GM12878 (cell line): ENCODE data around the gene RALBP1. TPM values are rescaled to one million over a fixed set of nuclear protein-coding genes. Genes with fewer than 3 reads are reported as not detected.

Source experiments
- ATAC-seq: fragments of 200-7000 bp; cut with Tn5 transposase; 3 replicates; pipeline ENCODE4 v1.9.1; 2020; ENCODE audit warnings: mild to moderate bottlenecking, moderate library complexity
- BruUV-seq: library from RNA; stranded (reverse); fragments of 400-500 nt; replicated peaks from 2 replicates; lab custom pipeline; 2021; lab: Mats Ljungman, UMichigan
- CTCF ChIA-PET: fragments of 300-600 bp; sonication (Branson Sonifier 250); formaldehyde crosslinking; extraction: SDS; loops from one replicate; lab custom pipeline; 2021; ENCODE audit warnings: inconsistent platforms; lab: Yijun Ruan, JAX
- POLR2A ChIA-PET: fragments of 350-600 bp; formaldehyde crosslinking; extraction: SDS; loops from one replicate; lab custom pipeline; 2021; ENCODE audit warnings: inconsistent platforms; lab: Charles Lee
- RAD21 ChIA-PET: fragments of 300-600 bp; sonication (Branson Sonifier 250); formaldehyde crosslinking; loops from one replicate; lab custom pipeline; 2023; ENCODE audit warnings: antibody characterized with exemption; ENCODE audit not compliant: unreplicated experiment; lab: Charles Lee
- SMC1A ChIA-PET: fragments of 300-600 bp; sonication (Branson Sonifier 250); formaldehyde crosslinking; loops from one replicate; lab custom pipeline; 2023; ENCODE audit not compliant: unreplicated experiment, uncharacterized antibody; lab: Charles Lee
- DNase-seq: peaks from one replicate; pipeline ENCODE4 v3.0.0-alpha.2; 2011; ENCODE audit warnings: low read depth, low spot score
- FAIRE-seq: peaks from 3 replicates; lab custom pipeline; 2011; peaks lifted over from hg19 to GRCh38; lab: Jason Lieb, UNC
- H2AFZ ChIP-seq: 2 replicates; pipeline ENCODE4 v1.6.0; 2011; ENCODE audit warnings: low read depth, low read length, control low read depth; ENCODE audit not compliant: control insufficient read depth
- H3K27ac ChIP-seq: 2 replicates; pipeline ENCODE4 v1.5.1; 2011; ENCODE audit warnings: control low read depth; ENCODE audit not compliant: control insufficient read depth, insufficient read depth
- H3K27me3 ChIP-seq, 2 experiments: replicated peaks in 1 of 2; 2 replicates each; pipeline versions ENCODE4 v1.6.0 to v1.6.1; 2011; ENCODE audit warnings: low read length in 1 of 2; ENCODE audit not compliant: control insufficient read depth in 2 of 2, insufficient read depth in 2 of 2
- H3K36me3 ChIP-seq, 2 experiments: 2 replicates each; pipeline ENCODE4 v1.5.1; 2011; ENCODE audit warnings: low read length in 1 of 2; ENCODE audit not compliant: control insufficient read depth in 2 of 2, insufficient read depth in 2 of 2
- H3K4me1 ChIP-seq: 2 replicates; pipeline ENCODE4 v1.6.1; 2011; ENCODE audit warnings: mild to moderate bottlenecking, low read length, moderate library complexity, mixed read lengths; ENCODE audit not compliant: control insufficient read depth, insufficient read depth
- H3K4me2 ChIP-seq: 2 replicates; pipeline ENCODE4 v1.6.0; 2011; ENCODE audit warnings: control low read depth; ENCODE audit not compliant: control insufficient read depth, insufficient read depth
- H3K4me3 ChIP-seq: fragments of 200-600 bp; sonication (generic); 2 replicates; pipeline ENCODE4 v1.5.1; 2016
- H3K79me2 ChIP-seq: 2 replicates; pipeline ENCODE4 v1.6.0; 2011; ENCODE audit warnings: low read length; ENCODE audit not compliant: control insufficient read depth, insufficient read depth
- H3K9ac ChIP-seq: 2 replicates; pipeline ENCODE4 v1.8.0; 2011; ENCODE audit warnings: low read length, control low read depth, mixed read lengths; ENCODE audit not compliant: control insufficient read depth, insufficient read depth
- H3K9me3 ChIP-seq: replicated peaks from 3 replicates; pipeline ENCODE4 v1.5.1; 2011; ENCODE audit warnings: mild to moderate bottlenecking, low read length; ENCODE audit not compliant: control insufficient read depth, insufficient read depth
- H4K20me1 ChIP-seq: 2 replicates; pipeline ENCODE4 v1.6.0; 2011; ENCODE audit not compliant: control insufficient read depth, insufficient read depth
- BMI1 ChIP-seq: fragments of 450-650 bp; IDR thresholded peaks from 2 replicates; pipeline ENCODE4 v1.6.1; 2016; ENCODE audit warnings: mild to moderate bottlenecking, moderate library complexity, borderline replicate concordance
- FOXK2 ChIP-seq: fragments of 450-650 bp; IDR thresholded peaks from 2 replicates; pipeline ENCODE4 v1.6.1; 2017; ENCODE audit warnings: mild to moderate bottlenecking, moderate library complexity
- POU2F2 ChIP-seq: IDR thresholded peaks from 3 replicates; pipeline ENCODE4 v1.6.1; 2011; ENCODE audit warnings: low read depth, mild to moderate bottlenecking, low read length, borderline replicate concordance
- RUNX3 ChIP-seq: IDR thresholded peaks from 2 replicates; pipeline ENCODE4 v1.6.1; 2012; ENCODE audit warnings: low read length, inconsistent platforms
- SREBF2 ChIP-seq: IDR thresholded peaks from 2 replicates; pipeline ENCODE4 v1.6.1; 2012; ENCODE audit warnings: mild to moderate bottlenecking, low read length
- ZNF622 ChIP-seq: fragments of 450-650 bp; IDR thresholded peaks from 2 replicates; pipeline ENCODE4 v1.6.1; 2017; ENCODE audit warnings: mild to moderate bottlenecking, inconsistent platforms
- ZSCAN29 ChIP-seq: fragments of 450-650 bp; IDR thresholded peaks from 2 replicates; pipeline ENCODE4 v1.6.1; 2017; ENCODE audit warnings: mild to moderate bottlenecking, moderate library complexity
- WGBS: methylation state at CpG from one replicate; pipeline ENCODE4 v1.1.6; 2016; ENCODE audit warnings: low lambda C conversion rate; ENCODE audit not compliant: insufficient replicate concordance, insufficient coverage; ENCODE audit errors: missing lambda C conversion rate; 5-methylcytosine and 5-hydroxymethylcytosine counted together
- in situ Hi-C: fragments of 300-500 bp; cut with MboI; formaldehyde crosslinking; loops from 9 replicates; pipeline ENCODE4 v1.14.3; 2018; ENCODE audit warnings: mixed read lengths
- intact Hi-C: fragments of 100-400 bp; cut with micrococcal nuclease; formaldehyde crosslinking; loops from one replicate; pipeline ENCODE4 v1.14.2; 2022; ENCODE audit not compliant: unreplicated experiment
- polyA plus RNA-seq, 11 experiments: library from polyadenylated mRNA; depleted of rRNA in 4 of 11; unstranded in 6 of 11; stranded (reverse) in 5 of 11; fragments of >200 nt; fragmentation: Nextera tagmentation in 4 of 11; fragmentation: Illumina TruSeq in 1 of 11; extraction: Ambion mirVana in 4 of 11; extraction: Trizol in 1 of 11; gene quantifications; 1 replicate in 1 of 11; 2 replicates in 10 of 11; pipeline versions ENCODE4 v1.2.1 to v1.2.3, GENCODE V29; 2011 to 2016; ENCODE audit warnings: inconsistent platforms in 2 of 11, missing spikeins in 2 of 11, low read depth in 1 of 11
- total RNA-seq, 4 experiments: library from RNA; depleted of rRNA in 3 of 4; stranded (reverse); fragments of >200 nt in 3 of 4; fragmentation: Illumina TruSeq in 1 of 4; extraction: Trizol in 1 of 4; gene quantifications; 2 replicates each; pipeline versions ENCODE4 v1.2.1 to v1.2.3, GENCODE V29; 2013 to 2021
- TF ChIP-seq, protein P1 (sequence below): fragments of 450-650 bp; IDR thresholded peaks from 2 replicates; pipeline ENCODE4 v1.6.1; 2017; ENCODE audit warnings: mild to moderate bottlenecking, moderate library complexity
- TF ChIP-seq, protein P2 (sequence below): fragments of 450-650 bp; IDR thresholded peaks from 2 replicates; pipeline ENCODE4 v1.6.1; 2016; ENCODE audit warnings: mild to moderate bottlenecking

The RALBP1 gene
- total and polyA plus RNA-seq, 10 of the 15 experiments (the other 5 are each of a cell fraction or from before 2014, with no cell fraction given), result 11.2 to 46.9 (median 41.8) TPM

DNA sequence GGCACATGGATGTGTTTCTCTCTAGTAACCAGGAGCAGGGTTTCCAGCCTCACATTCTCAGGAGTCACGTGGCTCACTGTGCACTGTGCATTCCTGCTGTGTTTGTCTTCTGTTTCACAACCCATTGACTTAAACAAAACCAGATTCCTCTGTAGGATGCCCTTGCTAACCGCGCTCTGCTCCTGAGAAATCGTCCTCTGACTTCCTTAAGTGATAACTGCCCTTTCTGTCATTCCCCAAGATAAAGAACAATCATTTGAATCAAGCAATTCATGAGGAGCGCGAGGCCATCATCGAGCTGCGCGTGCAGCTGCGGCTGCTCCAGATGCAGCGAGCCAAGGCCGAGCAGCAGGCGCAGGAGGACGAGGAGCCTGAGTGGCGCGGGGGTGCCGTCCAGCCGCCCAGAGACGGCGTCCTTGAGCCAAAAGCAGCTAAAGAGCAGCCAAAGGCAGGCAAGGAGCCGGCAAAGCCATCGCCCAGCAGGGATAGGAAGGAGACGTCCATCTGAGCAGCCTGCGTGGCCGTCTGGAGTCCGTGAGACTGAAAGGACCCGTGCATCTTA is 60.2 kb downstream of the RALBP1 start (continued):
- TF ChIP-seq POU2F2 (no peak), RUNX3 (no peak)
- TF ChIP-seq, protein P1, sequence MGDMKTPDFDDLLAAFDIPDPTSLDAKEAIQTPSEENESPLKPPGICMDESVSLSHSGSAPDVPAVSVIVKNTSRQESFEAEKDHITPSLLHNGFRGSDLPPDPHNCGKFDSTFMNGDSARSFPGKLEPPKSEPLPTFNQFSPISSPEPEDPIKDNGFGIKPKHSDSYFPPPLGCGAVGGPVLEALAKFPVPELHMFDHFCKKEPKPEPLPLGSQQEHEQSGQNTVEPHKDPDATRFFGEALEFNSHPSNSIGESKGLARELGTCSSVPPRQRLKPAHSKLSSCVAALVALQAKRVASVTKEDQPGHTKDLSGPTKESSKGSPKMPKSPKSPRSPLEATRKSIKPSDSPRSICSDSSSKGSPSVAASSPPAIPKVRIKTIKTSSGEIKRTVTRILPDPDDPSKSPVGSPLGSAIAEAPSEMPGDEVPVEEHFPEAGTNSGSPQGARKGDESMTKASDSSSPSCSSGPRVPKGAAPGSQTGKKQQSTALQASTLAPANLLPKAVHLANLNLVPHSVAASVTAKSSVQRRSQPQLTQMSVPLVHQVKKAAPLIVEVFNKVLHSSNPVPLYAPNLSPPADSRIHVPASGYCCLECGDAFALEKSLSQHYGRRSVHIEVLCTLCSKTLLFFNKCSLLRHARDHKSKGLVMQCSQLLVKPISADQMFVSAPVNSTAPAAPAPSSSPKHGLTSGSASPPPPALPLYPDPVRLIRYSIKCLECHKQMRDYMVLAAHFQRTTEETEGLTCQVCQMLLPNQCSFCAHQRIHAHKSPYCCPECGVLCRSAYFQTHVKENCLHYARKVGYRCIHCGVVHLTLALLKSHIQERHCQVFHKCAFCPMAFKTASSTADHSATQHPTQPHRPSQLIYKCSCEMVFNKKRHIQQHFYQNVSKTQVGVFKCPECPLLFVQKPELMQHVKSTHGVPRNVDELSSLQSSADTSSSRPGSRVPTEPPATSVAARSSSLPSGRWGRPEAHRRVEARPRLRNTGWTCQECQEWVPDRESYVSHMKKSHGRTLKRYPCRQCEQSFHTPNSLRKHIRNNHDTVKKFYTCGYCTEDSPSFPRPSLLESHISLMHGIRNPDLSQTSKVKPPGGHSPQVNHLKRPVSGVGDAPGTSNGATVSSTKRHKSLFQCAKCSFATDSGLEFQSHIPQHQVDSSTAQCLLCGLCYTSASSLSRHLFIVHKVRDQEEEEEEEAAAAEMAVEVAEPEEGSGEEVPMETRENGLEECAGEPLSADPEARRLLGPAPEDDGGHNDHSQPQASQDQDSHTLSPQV, result no peak
- TF ChIP-seq, all 136 proteins: peak for 0

DNA sequence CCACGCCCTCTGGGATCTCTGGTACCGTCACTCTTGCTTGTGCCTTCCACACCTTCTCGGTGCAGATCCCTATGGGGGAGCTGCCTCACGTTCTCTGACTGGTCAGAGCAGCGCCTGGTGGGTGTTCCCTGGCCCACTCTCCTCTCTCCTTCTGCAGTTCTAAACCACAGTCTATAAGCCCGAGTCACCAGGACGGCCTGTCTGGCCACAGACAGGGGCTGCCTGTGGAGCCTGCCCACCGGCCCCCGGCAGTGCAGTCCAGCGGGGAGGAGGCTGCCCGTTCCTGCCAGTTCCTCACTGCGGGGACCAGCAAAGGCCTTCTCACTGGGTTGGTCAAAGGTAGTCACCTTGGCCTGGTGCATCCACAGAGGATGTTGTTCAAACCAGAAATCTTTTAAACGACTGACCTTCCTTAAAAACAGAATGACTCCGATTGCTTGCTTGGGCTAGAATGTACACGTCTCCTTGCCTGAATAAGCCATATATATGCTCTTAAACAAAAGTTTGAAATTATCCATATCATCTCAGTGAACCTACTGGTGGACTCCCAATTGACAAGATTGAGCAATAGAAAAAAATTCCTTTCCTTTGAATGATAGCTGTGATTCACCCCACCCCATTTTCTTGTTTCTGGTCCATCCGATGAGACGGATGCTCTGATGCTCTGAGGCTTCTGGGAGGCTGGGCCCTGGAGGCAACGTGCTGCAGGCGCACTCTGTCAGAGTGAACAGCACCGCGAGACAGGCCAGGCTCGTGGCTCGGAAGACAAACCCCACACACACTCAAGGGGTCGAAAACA is 61.2 kb downstream of the RALBP1 start:
- Histone ChIP-seq H3K4me2 (no peak overlapping the region), H3K9ac (no peak overlapping the region), H3K27me3 (no peaks in the 10 kb centered on the region), H4K20me1 (no peaks in the 10 kb centered on the region), H3K4me3 (no peak overlapping the region), H2AFZ (no peak overlapping the region), H3K36me3 (peaks cover 9 to 19% of the 10 kb centered on the region in 2 experiments), H3K79me2 (no peaks in the 10 kb centered on the region), H3K27ac (no peak overlapping the region), H3K4me1 (no peaks in the 10 kb centered on the region), H3K9me3 (no peaks in the 10 kb centered on the region)
- in situ Hi-C loops (no loop called here), intact Hi-C loops (no loop called here)
- TF ChIP-seq, protein P2, sequence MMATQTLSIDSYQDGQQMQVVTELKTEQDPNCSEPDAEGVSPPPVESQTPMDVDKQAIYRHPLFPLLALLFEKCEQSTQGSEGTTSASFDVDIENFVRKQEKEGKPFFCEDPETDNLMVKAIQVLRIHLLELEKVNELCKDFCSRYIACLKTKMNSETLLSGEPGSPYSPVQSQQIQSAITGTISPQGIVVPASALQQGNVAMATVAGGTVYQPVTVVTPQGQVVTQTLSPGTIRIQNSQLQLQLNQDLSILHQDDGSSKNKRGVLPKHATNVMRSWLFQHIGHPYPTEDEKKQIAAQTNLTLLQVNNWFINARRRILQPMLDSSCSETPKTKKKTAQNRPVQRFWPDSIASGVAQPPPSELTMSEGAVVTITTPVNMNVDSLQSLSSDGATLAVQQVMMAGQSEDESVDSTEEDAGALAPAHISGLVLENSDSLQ, result no peak
- TF ChIP-seq SREBF2 (no peak), ZSCAN29 (no peak), ZNF622 (no peak), FOXK2 (no peak), BMI1 (no peak)
- ChIA-PET CTCF (no interaction called here), SMC1A (no interaction called here), POLR2A (no interaction called here), RAD21 (no interaction called here)
- WGBS, result 95% methylated on average over 16 of the region's 24 CpGs
- no peak for FAIRE-seq
- BruUV-seq, result no TSS peak
- no peak for DNase-seq
- ATAC-seq, result no peak
